Retina (tissue), 1 donor: Measurements from ENCODE around the gene ATP1B1.

Experiments
- DNase-seq: peaks from one replicate; pipeline ENCODE4 v3.0.0-alpha.2; 2016

Gene ATP1B1

GRCh38 chr1:169106095-169106920 lies at the start of gene ATP1B1:
Gene ATP1B1, plus strand, starts transcription at chr1:169106690. Its CDS starts 140 bp downstream, at chr1:169106830.
- peak; percentile 98 for DNase-seq

- no peak for DNase-seq
These were observed 47.1 kb upstream of the ATP1B1 start for GRCh38 chr1:169059421-169059820.

GRCh38 chr1:169060043-169060722 lies 46.3 kb upstream of the ATP1B1 start:
- DNase-seq = no peak

- DNase-seq = no peak
These were observed 45.4 kb upstream of the ATP1B1 start for GRCh38 chr1:169060919-169061639.

GRCh38 chr1:169062152-169062551 lies 44.3 kb upstream of the ATP1B1 start:
- no peak for DNase-seq

GRCh38 chr1:169064103-169064502 lies 42.4 kb upstream of the ATP1B1 start:
- no peak for DNase-seq

GRCh38 chr1:169070547-169070946 lies 35.9 kb upstream of the ATP1B1 start:
- DNase-seq = no peak

GRCh38 chr1:169070958-169071357 lies 35.5 kb upstream of the ATP1B1 start:
- no peak for DNase-seq

GRCh38 chr1:169072945-169073725 lies 33.4 kb upstream of the ATP1B1 start:
- DNase-seq = no peak

GRCh38 chr1:169078163-169078883 lies 28.2 kb upstream of the ATP1B1 start:
- no peak for DNase-seq

GRCh38 chr1:169081503-169082123 lies 24.9 kb upstream of the ATP1B1 start:
- DNase-seq = no peak

GRCh38 chr1:169085911-169086310 lies 20.6 kb upstream of the ATP1B1 start:
- DNase-seq = no peak

GRCh38 chr1:169086603-169087455 lies 19.7 kb upstream of the ATP1B1 start:
- DNase-seq = no peak

- DNase-seq = no peak
These were observed 18.6 kb upstream of the ATP1B1 start for GRCh38 chr1:169087876-169088275.

GRCh38 chr1:169089776-169090175 lies 16.7 kb upstream of the ATP1B1 start:
- no peak for DNase-seq

- DNase-seq = no peak
These were observed 16.1 kb upstream of the ATP1B1 start for GRCh38 chr1:169090308-169090899.

- DNase-seq = no peak
These were observed 15.6 kb upstream of the ATP1B1 start for GRCh38 chr1:169090900-169091311.

GRCh38 chr1:169091480-169091941 lies 15.0 kb upstream of the ATP1B1 start:
- no peak for DNase-seq

- no peak for DNase-seq
These were observed 14.1 kb upstream of the ATP1B1 start for GRCh38 chr1:169092399-169092798.
